OCI-LY3 (cell line): ENCODE measurements around the gene LARGE1.

ENCODE experiments used
- H2AFZ ChIP-seq: fragments of 200-600, 300-600 bp; shearing (Covaris generic); 2 replicates; pipeline ENCODE4 v1.6.0; 2014; ENCODE audit warnings: antibody characterized with exemption, low read depth, low read length
- H3K27ac ChIP-seq: fragments of 200-600, 300-600 bp; sonication (generic); 2 replicates; pipeline ENCODE4 v1.5.1; 2014; ENCODE audit warnings: mild to moderate bottlenecking, low read length, moderate library complexity, mixed read lengths
- H3K27me3 ChIP-seq: fragments of 200-600, 300-600 bp; sonication (generic); 2 replicates; pipeline ENCODE4 v1.6.1; 2014; ENCODE audit warnings: low read depth, low read length, mixed read lengths
- H3K36me3 ChIP-seq: fragments of 200-600, 300-600 bp; sonication (generic); replicated peaks from 2 replicates; pipeline ENCODE3; 2014; ENCODE audit warnings: low read depth, low read length, mixed read lengths
- H3K4me1 ChIP-seq: fragments of 300-600, 200-600 bp; sonication (generic); 2 replicates; pipeline ENCODE4 v1.6.1; 2014; ENCODE audit warnings: low read length, mixed read lengths
- H3K4me2 ChIP-seq: fragments of 200-600, 300-600 bp; sonication (generic); 2 replicates; pipeline ENCODE4 v1.6.1; 2014; ENCODE audit warnings: low read length, mixed read lengths
- H3K4me3 ChIP-seq: fragments of 300-600, 200-600 bp; sonication (generic); 2 replicates; pipeline ENCODE4 v1.5.1; 2014; ENCODE audit warnings: antibody characterized with exemption, mild to moderate bottlenecking, low read length, moderate library complexity
- H3K79me2 ChIP-seq: fragments of 300-600, 200-600 bp; shearing (Covaris generic); 2 replicates; pipeline ENCODE4 v1.6.1; 2014; ENCODE audit warnings: mild to moderate bottlenecking, low read length, mixed read lengths
- H3K9ac ChIP-seq: fragments of 300-600, 200-600 bp; shearing (Covaris generic); 2 replicates; pipeline ENCODE4 v1.6.0; 2014; ENCODE audit warnings: mild to moderate bottlenecking, low read length, moderate library complexity
- H3K9me3 ChIP-seq: fragments of 200-600, 300-600 bp; shearing (Covaris generic); 2 replicates; pipeline ENCODE4 v1.6.1; 2014; ENCODE audit warnings: low read length, mixed read lengths; ENCODE audit not compliant: insufficient read depth
- H4K20me1 ChIP-seq: fragments of 200-600, 300-600 bp; sonication (generic); 2 replicates; pipeline ENCODE4 v1.6.1; 2016; ENCODE audit warnings: low read length, mixed read lengths; ENCODE audit not compliant: insufficient read depth
- EZH2phosphoT487 ChIP-seq: fragments of 200-600 bp; shearing (Covaris generic); IDR thresholded peaks from 2 replicates; pipeline ENCODE4 v1.6.1; 2018; ENCODE audit warnings: antibody characterized with exemption, mixed run types, low read depth
- TF ChIP-seq, protein P1 (sequence below): fragments of 200-600, 300-600 bp; sonication (generic); IDR thresholded peaks from 2 replicates; pipeline ENCODE4 v1.5.1; 2014; ENCODE audit warnings: antibody characterized with exemption, low read length, low read depth

The LARGE1 gene

GRCh38 chr22:33917744-33918406 is 2.4 kb downstream of the LARGE1 start:
- Histone ChIP-seq H3K27me3 (peaks cover 12% of the 10 kb centered on the region), H2AFZ (no peak overlapping the region), H3K79me2 (peaks cover 72% of the 10 kb centered on the region), H3K36me3 (peaks cover 17% of the 10 kb centered on the region), H3K9ac (peak overlapping the region; percentile 91), H4K20me1 (peaks cover 54% of the 10 kb centered on the region), H3K4me2 (peak overlapping the region; percentile 92), H3K27ac (no peak overlapping the region), H3K4me3 (peak overlapping the region; percentile 93), H3K9me3 (no peaks in the 10 kb centered on the region), H3K4me1 (peaks cover 29% of the 10 kb centered on the region)
- TF ChIP-seq, protein P1, sequence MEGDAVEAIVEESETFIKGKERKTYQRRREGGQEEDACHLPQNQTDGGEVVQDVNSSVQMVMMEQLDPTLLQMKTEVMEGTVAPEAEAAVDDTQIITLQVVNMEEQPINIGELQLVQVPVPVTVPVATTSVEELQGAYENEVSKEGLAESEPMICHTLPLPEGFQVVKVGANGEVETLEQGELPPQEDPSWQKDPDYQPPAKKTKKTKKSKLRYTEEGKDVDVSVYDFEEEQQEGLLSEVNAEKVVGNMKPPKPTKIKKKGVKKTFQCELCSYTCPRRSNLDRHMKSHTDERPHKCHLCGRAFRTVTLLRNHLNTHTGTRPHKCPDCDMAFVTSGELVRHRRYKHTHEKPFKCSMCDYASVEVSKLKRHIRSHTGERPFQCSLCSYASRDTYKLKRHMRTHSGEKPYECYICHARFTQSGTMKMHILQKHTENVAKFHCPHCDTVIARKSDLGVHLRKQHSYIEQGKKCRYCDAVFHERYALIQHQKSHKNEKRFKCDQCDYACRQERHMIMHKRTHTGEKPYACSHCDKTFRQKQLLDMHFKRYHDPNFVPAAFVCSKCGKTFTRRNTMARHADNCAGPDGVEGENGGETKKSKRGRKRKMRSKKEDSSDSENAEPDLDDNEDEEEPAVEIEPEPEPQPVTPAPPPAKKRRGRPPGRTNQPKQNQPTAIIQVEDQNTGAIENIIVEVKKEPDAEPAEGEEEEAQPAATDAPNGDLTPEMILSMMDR, result peak; percentile 60
- TF ChIP-seq EZH2phosphoT487, result no peak

DNA sequence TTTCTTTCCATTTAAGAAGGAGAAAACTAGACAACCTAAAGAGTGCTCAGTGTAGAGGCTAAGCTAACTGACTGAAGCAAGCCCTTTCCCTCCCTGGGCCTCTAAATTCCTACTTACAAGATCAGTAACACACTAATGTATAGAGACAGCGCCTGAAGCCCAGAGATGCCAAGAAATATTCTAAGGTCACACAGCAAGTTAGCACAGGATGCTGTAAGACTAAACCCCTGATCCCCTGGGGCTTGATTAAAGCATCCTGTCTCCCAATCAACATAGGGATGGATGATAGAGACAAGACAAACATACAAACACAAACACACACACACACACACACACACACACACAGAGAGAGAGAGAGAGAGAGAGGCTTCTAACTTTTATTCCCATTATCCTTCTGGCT is 5.6 kb downstream of the LARGE1 start:
- H3K4me1 ChIP-seq, result peaks cover 20% of the 10 kb centered on the region
- H3K27me3 ChIP-seq, result 0 out of 2 replicates have a peak, but pooled peaks cover 5% of the 10 kb centered on the region
- H3K4me2 ChIP-seq, result no peak overlapping the region
- H3K79me2 ChIP-seq, result peaks cover 97% of the 10 kb centered on the region
- H2AFZ ChIP-seq, result no peak overlapping the region
- peaks cover 80% of the 10 kb centered on the region for H4K20me1 ChIP-seq
- H3K27ac ChIP-seq, result no peak overlapping the region
- H3K4me3 ChIP-seq, result no peak overlapping the region
- H3K9me3 ChIP-seq, result no peaks in the 10 kb centered on the region
- TF ChIP-seq, protein P1, result no peak
- no peak for TF ChIP-seq EZH2phosphoT487
- H3K9ac ChIP-seq, result no peak overlapping the region
- peaks cover 29% of the 10 kb centered on the region for H3K36me3 ChIP-seq

DNA sequence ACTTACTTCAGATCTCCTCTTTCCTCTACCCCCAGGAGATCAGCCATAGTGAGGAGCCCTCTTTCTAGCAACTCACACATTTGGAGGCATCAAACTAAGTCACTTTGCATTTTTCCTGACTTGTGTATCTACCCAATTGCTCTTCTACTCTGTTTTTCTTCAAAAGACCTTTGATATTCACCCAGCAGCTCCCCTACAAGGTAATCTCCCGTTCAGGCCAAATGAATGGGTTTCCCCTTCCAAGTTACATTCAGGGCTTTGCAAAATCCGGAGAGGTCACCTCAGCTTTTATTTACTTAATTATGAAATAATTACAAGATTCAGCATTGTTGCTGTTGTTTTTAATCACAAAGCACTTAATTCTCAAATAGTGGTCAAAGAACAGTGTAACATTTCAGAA is 6.1 kb downstream of the LARGE1 start:
- TF ChIP-seq, protein P1, result no peak
- TF ChIP-seq EZH2phosphoT487, result no peak
- Histone ChIP-seq H4K20me1 (peaks cover 82% of the 10 kb centered on the region), H3K9ac (no peak overlapping the region), H3K27me3 (0 out of 2 replicates have a peak, but pooled peaks cover 5% of the 10 kb centered on the region), H3K9me3 (no peaks in the 10 kb centered on the region), H3K79me2 (peaks cover 93% of the 10 kb centered on the region), H3K4me2 (no peak overlapping the region), H3K36me3 (peaks cover 29% of the 10 kb centered on the region), H2AFZ (no peak overlapping the region), H3K4me3 (no peak overlapping the region), H3K27ac (no peak overlapping the region), H3K4me1 (peaks cover 19% of the 10 kb centered on the region)

GRCh38 chr22:33913188-33913587 is 7.1 kb downstream of the LARGE1 start:
- peaks cover 10% of the 10 kb centered on the region for H3K4me1 ChIP-seq
- no peak overlapping the region for H3K27ac ChIP-seq
- peaks cover 28% of the 10 kb centered on the region for H3K36me3 ChIP-seq
- H3K4me2 ChIP-seq, result no peak overlapping the region
- H3K27me3 ChIP-seq, result no peaks in the 10 kb centered on the region
- no peak overlapping the region for H2AFZ ChIP-seq
- no peak overlapping the region for H3K9ac ChIP-seq
- H3K4me3 ChIP-seq, result no peak overlapping the region
- H4K20me1 ChIP-seq, result peaks cover 82% of the 10 kb centered on the region
- TF ChIP-seq, protein P1, result no peak
- no peak for TF ChIP-seq EZH2phosphoT487
- no peaks in the 10 kb centered on the region for H3K9me3 ChIP-seq
- H3K79me2 ChIP-seq, result peaks cover 93% of the 10 kb centered on the region
